ENCODE measurements around the gene RRP7A.
"Not testable (repeated sequence)": the region's sequence is repeated elsewhere in the genome, so short reads cannot be mapped to it uniquely, and the experiment has no call there.

Gene RRP7A

GRCh38 chr22:42515896-42516295 is 3.7 kb downstream of the RRP7A start:
- TF ChIP-seq POLR2A (IDR thresholded peaks at IDR 0.05; ENCODE audit: low read length) (no peak), GATA1 (IDR thresholded peaks at IDR 0.05; ENCODE audit: low read depth, low read length) (no peak)
- no peak for DNase-seq

GRCh38 chr22:42515304-42515703 is 4.3 kb downstream of the RRP7A start:
- not testable (repeated sequence) for DNase-seq

GRCh38 chr22:42514331-42514730 is 5.3 kb downstream of the RRP7A start:
- not testable (repeated sequence) for DNase-seq

GRCh38 chr22:42512273-42512990 is 7.2 kb downstream of the RRP7A start:
- peak in 1 of 2 experiments; percentile 21 for DNase-seq

- DNase-seq = no peak
- no peak for TF ChIP-seq POLR2A (IDR thresholded peaks at IDR 0.05; ENCODE audit: low read length)
- TF ChIP-seq GATA1 (IDR thresholded peaks at IDR 0.05; ENCODE audit: low read depth, low read length) = no peak
Observed at GRCh38 chr22:42511401-42511891, 8.2 kb downstream of the RRP7A start.

- no peak for DNase-seq
- no peak for TF ChIP-seq POLR2A (IDR thresholded peaks at IDR 0.05; ENCODE audit: low read length)
- no peak for TF ChIP-seq GATA1 (IDR thresholded peaks at IDR 0.05; ENCODE audit: low read depth, low read length)
Observed at GRCh38 chr22:42509548-42509947, 10.0 kb downstream of the RRP7A start.

- peak; percentile 35 for TF ChIP-seq POLR2A (IDR thresholded peaks at IDR 0.05; ENCODE audit: low read length)
- DNase-seq = not testable (repeated sequence)
Observed at GRCh38 chr22:42508975-42509364, 10.6 kb downstream of the RRP7A start.

GRCh38 chr22:42508327-42508974 is 11.1 kb downstream of the RRP7A start:
- peak; percentile 34 for TF ChIP-seq POLR2A (IDR thresholded peaks at IDR 0.05; ENCODE audit: low read length)
- DNase-seq = not testable (repeated sequence)

GRCh38 chr22:42500836-42501179 is 18.8 kb downstream of the RRP7A start:
- no peak for DNase-seq
- no peak for TF ChIP-seq GATA1 (IDR thresholded peaks at IDR 0.05; ENCODE audit: low read depth, low read length)
- TF ChIP-seq POLR2A (IDR thresholded peaks at IDR 0.05; ENCODE audit: low read length) = no peak

GRCh38 chr22:42500161-42500835 is 19.3 kb downstream of the RRP7A start:
- DNase-seq = peak; percentile 89 to 91
- TF ChIP-seq POLR2A (IDR thresholded peaks at IDR 0.05; ENCODE audit: low read length) (no peak), GATA1 (IDR thresholded peaks at IDR 0.05; ENCODE audit: low read depth, low read length) (no peak)

- peak in 1 of 2 experiments; percentile 34 for DNase-seq
Observed at GRCh38 chr22:42499773-42500160, 19.8 kb downstream of the RRP7A start.

GRCh38 chr22:42495533-42496141 is 24.0 kb downstream of the RRP7A start:
- not testable (repeated sequence) for DNase-seq

- DNase-seq = no peak
Observed at GRCh38 chr22:42493393-42493792, 26.2 kb downstream of the RRP7A start.

GRCh38 chr22:42492323-42492690 is 27.3 kb downstream of the RRP7A start:
- no peak for DNase-seq
- no peak for TF ChIP-seq POLR2A (IDR thresholded peaks at IDR 0.05; ENCODE audit: low read length)
- TF ChIP-seq GATA1 (IDR thresholded peaks at IDR 0.05; ENCODE audit: low read depth, low read length) = no peak

More at GRCh38 chr22:42493393-42493792, 26.2 kb downstream of the RRP7A start:
- TF ChIP-seq GATA1 (IDR thresholded peaks at IDR 0.05; ENCODE audit: low read depth, low read length) (no peak), POLR2A (IDR thresholded peaks at IDR 0.05; ENCODE audit: low read length) (no peak)

- TF ChIP-seq GATA1 (IDR thresholded peaks at IDR 0.05; ENCODE audit: low read depth, low read length) (no peak), POLR2A (IDR thresholded peaks at IDR 0.05; ENCODE audit: low read length) (no peak)
Observed at GRCh38 chr22:42490243-42490832, 29.3 kb downstream of the RRP7A start.

More at GRCh38 chr22:42490243-42490832, 29.3 kb downstream of the RRP7A start:
- DNase-seq = no peak

Data from erythroblast (primary cell).